SK-N-SH treated with all-trans-retinoic acid at 6 μM for 48 hours (cell line): ENCODE data around the gene SMIM26.
A peak's percentile ranks its signal among the peaks of the same experiment; 100 is the strongest.

ENCODE experiments used
- ATAC-seq: fragments of 200-7000 bp; cut with Tn5 transposase; 3 replicates; pipeline ENCODE4 v1.9.1; 2020; ENCODE audit warnings: mild to moderate bottlenecking, moderate library complexity
- BACH2 ChIP-seq: fragments of 250-450 bp; sonication (Bioruptor Pico); IDR thresholded peaks from 2 replicates; pipeline ENCODE4 v1.9.0; 2021; ENCODE audit warnings: mild to moderate bottlenecking, borderline replicate concordance
- CSDC2 ChIP-seq: fragments of 250-450 bp; sonication (Bioruptor Pico); IDR thresholded peaks from 2 replicates; pipeline ENCODE4 v1.5.0; 2020; ENCODE audit warnings: mild to moderate bottlenecking, moderate library complexity
- CSRNP3 ChIP-seq: fragments of 250-450 bp; sonication (Bioruptor Pico); IDR thresholded peaks from 2 replicates; pipeline ENCODE4 v1.5.1; 2021; ENCODE audit warnings: mild to moderate bottlenecking, moderate library complexity
- ESRRG ChIP-seq: fragments of 250-450 bp; sonication (Bioruptor Pico); IDR thresholded peaks from 2 replicates; pipeline ENCODE4 v1.6.1; 2021; ENCODE audit warnings: mild to moderate bottlenecking
- GLIS3 ChIP-seq: fragments of 250-450 bp; sonication (Bioruptor Pico); IDR thresholded peaks from 2 replicates; pipeline ENCODE4 v1.5.0; 2020; ENCODE audit warnings: mild to moderate bottlenecking, moderate library complexity
- OSR1 ChIP-seq: fragments of 250-450 bp; sonication (Bioruptor Pico); IDR thresholded peaks from 2 replicates; pipeline ENCODE4 v1.8.0; 2022; ENCODE audit warnings: moderate library complexity, mild to moderate bottlenecking, inconsistent platforms
- PATZ1 ChIP-seq: fragments of 250-450 bp; sonication (Bioruptor Pico); IDR thresholded peaks from 2 replicates; pipeline ENCODE4 v1.8.0; 2020; ENCODE audit warnings: mild to moderate bottlenecking, moderate library complexity, borderline replicate concordance
- POU6F1 ChIP-seq: fragments of 250-450 bp; sonication (Bioruptor Pico); IDR thresholded peaks from 2 replicates; pipeline ENCODE4 v1.8.0; 2021; ENCODE audit warnings: low read depth, mild to moderate bottlenecking, moderate library complexity, borderline replicate concordance
- PPARA ChIP-seq: fragments of 250-450 bp; sonication (Bioruptor Pico); IDR thresholded peaks from 2 replicates; pipeline ENCODE4 v1.5.0; 2020; ENCODE audit warnings: mild to moderate bottlenecking, borderline replicate concordance
- RARB ChIP-seq: fragments of 250-450 bp; sonication (Bioruptor Pico); IDR thresholded peaks from 2 replicates; pipeline ENCODE4 v1.8.0; 2021; ENCODE audit warnings: mild to moderate bottlenecking, moderate library complexity
- TCF4 ChIP-seq: fragments of 250-450 bp; sonication (Bioruptor Pico); IDR thresholded peaks from 2 replicates; pipeline ENCODE4 v1.8.0; 2021; ENCODE audit warnings: mild to moderate bottlenecking, moderate library complexity, borderline replicate concordance
- TOX ChIP-seq: fragments of 250-450 bp; sonication (Bioruptor Pico); IDR thresholded peaks from 2 replicates; pipeline ENCODE4 v1.8.0; 2021; ENCODE audit warnings: mild to moderate bottlenecking, moderate library complexity, borderline replicate concordance
- TSHZ2 ChIP-seq: fragments of 250-450 bp; sonication (Bioruptor Pico); IDR thresholded peaks from 2 replicates; pipeline ENCODE4 v1.5.0; 2020; ENCODE audit warnings: mild to moderate bottlenecking, moderate library complexity
- ZC3H10 ChIP-seq: fragments of 250-450 bp; sonication (Bioruptor Pico); IDR thresholded peaks from 2 replicates; pipeline ENCODE4 v1.5.1; 2021; ENCODE audit warnings: mild to moderate bottlenecking, moderate library complexity
- ZFP3 ChIP-seq: fragments of 250-450 bp; sonication (Bioruptor Pico); IDR thresholded peaks from 2 replicates; pipeline ENCODE4 v1.5.0; 2020; ENCODE audit warnings: mild to moderate bottlenecking, moderate library complexity
- ZFP30 ChIP-seq: fragments of 450-650 bp; formaldehyde crosslinking; IDR thresholded peaks from 2 replicates; pipeline ENCODE4 v1.5.0; 2022; ENCODE audit warnings: mild to moderate bottlenecking, moderate library complexity
- ZNF70 ChIP-seq: fragments of 450-650 bp; formaldehyde crosslinking; IDR thresholded peaks from 2 replicates; pipeline ENCODE4 v1.5.0; 2020; ENCODE audit warnings: mild to moderate bottlenecking, moderate library complexity

Gene SMIM26

GRCh38 chr20:18578581-18578980 is 11.3 kb downstream of the SMIM26 start:
- TF ChIP-seq ZNF70 (no peak), TCF4 (CRISPR knock-in tag) (no peak)
- ATAC-seq = no peak

- TF ChIP-seq CSRNP3 (CRISPR knock-in tag) (no peak), POU6F1 (CRISPR knock-in tag) (no peak), TOX (CRISPR knock-in tag) (no peak), ZFP3 (CRISPR knock-in tag) (no peak), CSDC2 (CRISPR knock-in tag) (no peak), PPARA (no peak), RARB (CRISPR knock-in tag) (no peak), ESRRG (no peak), ZNF70 (no peak), OSR1 (no peak), GLIS3 (no peak), BACH2 (CRISPR knock-in tag) (no peak)
- TF ChIP-seq, all 23 proteins: peak for 0
- ATAC-seq = no peak
These were observed 12.8 kb downstream of the SMIM26 start for GRCh38 chr20:18580012-18580411.

GRCh38 chr20:18585134-18585533 is 17.9 kb downstream of the SMIM26 start:
- no peak for ATAC-seq
- TF ChIP-seq ZC3H10 (CRISPR knock-in tag) (no peak), PATZ1 (CRISPR knock-in tag) (no peak), ZFP3 (CRISPR knock-in tag) (no peak), TCF4 (CRISPR knock-in tag) (no peak), OSR1 (no peak), POU6F1 (CRISPR knock-in tag) (no peak)
- TF ChIP-seq, all 23 proteins: peak for 0

GRCh38 chr20:18587665-18588573 is 20.7 kb downstream of the SMIM26 start, which contains the start of gene DTD1:
Gene DTD1, plus strand, starts transcription at chr20:18588054. Its CDS starts 19 bp downstream, at chr20:18588073.
- TF ChIP-seq TSHZ2 (CRISPR knock-in tag) (peak; percentile 41; the same call in 1 of the 2 replicates), ZFP3 (CRISPR knock-in tag) (0 out of 2 replicates have a peak, but pooled peaks have one; percentile 15), ZFP30 (CRISPR knock-in tag) (no peak), CSDC2 (CRISPR knock-in tag) (peak; percentile 81), PATZ1 (CRISPR knock-in tag) (no peak), TCF4 (CRISPR knock-in tag) (no peak)
- TF ChIP-seq, all 23 proteins: peak for 3
- ATAC-seq = peak; percentile 95
